ENCODE data around the gene SPNS2.

DNA sequence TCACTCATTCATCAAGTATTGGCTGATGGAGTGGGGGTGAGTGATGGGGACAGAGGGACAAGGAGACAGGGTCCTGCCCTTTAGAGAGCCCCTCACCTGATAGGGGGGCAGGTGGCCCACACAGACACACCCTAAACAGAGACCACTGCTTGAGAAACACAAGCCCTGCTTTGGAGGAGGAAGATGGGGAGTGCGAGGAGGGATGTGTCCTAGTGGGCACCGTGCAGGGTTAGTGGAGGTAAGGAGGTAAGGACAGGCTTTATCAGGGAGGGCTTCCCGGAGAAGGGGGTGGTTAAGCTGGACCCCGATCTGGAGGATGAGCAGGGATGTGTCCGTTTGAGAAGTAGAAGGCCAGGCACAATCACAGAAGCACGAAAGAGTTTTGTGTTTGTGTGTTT is 77.5 kb downstream of the SPNS2 start:
- TF ChIP-seq EP300 (IDR thresholded peaks at IDR 0.05; ENCODE audit: borderline replicate concordance) (no peak), YY1 (IDR thresholded peaks at IDR 0.05; ENCODE audit: low read depth) (no peak), TEAD4 (IDR thresholded peaks at IDR 0.05) (no peak)
